ENCODE measurements around the gene UBA7. TPM values are rescaled to one million over a fixed set of nuclear protein-coding genes. Genes with fewer than 3 reads are reported as not detected.

The UBA7 gene
- total and polyA plus RNA-seq, 2 experiments from 2014 or later: 0.14 to 0.50 TPM

DNA sequence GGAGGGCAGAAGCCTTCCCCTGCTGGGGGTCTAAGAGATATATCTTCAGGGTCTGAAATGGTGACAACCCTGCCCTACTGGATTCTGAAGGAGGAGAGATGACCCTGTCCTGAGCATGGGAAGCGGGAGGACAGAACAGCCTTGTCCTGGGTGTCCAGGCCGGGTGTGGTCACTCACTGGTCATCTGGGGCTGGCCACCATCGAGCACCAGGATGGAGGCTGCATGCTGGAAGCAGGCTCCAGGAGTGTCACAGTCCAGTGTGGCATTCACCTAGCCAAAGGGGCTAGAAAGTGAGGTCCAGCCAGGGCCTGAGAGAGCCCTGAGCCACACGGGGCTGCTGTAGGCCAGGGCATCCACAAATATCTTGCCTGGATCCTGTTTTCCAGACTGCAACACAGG lies 19.3 kb downstream of the UBA7 start:
- no peaks in the 10 kb centered on the region for H3K4me1 ChIP-seq (ENCODE audit: insufficient read depth)
- H3K4me3 ChIP-seq: no peak overlapping the region
- TF ChIP-seq, protein P1, sequence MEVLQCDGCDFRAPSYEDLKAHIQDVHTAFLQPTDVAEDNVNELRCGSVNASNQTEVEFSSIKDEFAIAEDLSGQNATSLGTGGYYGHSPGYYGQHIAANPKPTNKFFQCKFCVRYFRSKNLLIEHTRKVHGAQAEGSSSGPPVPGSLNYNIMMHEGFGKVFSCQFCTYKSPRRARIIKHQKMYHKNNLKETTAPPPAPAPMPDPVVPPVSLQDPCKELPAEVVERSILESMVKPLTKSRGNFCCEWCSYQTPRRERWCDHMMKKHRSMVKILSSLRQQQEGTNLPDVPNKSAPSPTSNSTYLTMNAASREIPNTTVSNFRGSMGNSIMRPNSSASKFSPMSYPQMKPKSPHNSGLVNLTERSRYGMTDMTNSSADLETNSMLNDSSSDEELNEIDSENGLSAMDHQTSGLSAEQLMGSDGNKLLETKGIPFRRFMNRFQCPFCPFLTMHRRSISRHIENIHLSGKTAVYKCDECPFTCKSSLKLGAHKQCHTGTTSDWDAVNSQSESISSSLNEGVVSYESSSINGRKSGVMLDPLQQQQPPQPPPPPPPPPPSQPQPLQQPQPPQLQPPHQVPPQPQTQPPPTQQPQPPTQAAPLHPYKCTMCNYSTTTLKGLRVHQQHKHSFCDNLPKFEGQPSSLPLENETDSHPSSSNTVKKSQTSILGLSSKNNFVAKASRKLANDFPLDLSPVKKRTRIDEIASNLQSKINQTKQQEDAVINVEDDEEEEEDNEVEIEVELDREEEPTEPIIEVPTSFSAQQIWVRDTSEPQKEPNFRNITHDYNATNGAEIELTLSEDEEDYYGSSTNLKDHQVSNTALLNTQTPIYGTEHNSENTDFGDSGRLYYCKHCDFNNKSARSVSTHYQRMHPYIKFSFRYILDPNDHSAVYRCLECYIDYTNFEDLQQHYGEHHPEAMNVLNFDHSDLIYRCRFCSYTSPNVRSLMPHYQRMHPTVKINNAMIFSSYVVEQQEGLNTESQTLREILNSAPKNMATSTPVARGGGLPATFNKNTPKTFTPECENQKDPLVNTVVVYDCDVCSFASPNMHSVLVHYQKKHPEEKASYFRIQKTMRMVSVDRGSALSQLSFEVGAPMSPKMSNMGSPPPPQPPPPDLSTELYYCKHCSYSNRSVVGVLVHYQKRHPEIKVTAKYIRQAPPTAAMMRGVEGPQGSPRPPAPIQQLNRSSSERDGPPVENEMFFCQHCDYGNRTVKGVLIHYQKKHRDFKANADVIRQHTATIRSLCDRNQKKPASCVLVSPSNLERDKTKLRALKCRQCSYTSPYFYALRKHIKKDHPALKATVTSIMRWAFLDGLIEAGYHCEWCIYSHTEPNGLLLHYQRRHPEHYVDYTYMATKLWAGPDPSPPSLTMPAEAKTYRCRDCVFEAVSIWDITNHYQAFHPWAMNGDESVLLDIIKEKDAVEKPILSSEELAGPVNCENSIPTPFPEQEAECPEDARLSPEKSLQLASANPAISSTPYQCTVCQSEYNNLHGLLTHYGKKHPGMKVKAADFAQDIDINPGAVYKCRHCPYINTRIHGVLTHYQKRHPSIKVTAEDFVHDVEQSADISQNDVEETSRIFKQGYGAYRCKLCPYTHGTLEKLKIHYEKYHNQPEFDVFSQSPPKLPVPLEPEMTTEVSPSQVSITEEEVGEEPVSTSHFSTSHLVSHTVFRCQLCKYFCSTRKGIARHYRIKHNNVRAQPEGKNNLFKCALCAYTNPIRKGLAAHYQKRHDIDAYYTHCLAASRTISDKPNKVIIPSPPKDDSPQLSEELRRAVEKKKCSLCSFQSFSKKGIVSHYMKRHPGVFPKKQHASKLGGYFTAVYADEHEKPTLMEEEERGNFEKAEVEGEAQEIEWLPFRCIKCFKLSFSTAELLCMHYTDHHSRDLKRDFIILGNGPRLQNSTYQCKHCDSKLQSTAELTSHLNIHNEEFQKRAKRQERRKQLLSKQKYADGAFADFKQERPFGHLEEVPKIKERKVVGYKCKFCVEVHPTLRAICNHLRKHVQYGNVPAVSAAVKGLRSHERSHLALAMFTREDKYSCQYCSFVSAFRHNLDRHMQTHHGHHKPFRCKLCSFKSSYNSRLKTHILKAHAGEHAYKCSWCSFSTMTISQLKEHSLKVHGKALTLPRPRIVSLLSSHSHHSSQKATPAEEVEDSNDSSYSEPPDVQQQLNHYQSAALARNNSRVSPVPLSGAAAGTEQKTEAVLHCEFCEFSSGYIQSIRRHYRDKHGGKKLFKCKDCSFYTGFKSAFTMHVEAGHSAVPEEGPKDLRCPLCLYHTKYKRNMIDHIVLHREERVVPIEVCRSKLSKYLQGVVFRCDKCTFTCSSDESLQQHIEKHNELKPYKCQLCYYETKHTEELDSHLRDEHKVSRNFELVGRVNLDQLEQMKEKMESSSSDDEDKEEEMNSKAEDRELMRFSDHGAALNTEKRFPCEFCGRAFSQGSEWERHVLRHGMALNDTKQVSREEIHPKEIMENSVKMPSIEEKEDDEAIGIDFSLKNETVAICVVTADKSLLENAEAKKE (CRISPR knock-in tag; IDR thresholded peaks at IDR 0.05): no peak
- TF ChIP-seq, protein P2, sequence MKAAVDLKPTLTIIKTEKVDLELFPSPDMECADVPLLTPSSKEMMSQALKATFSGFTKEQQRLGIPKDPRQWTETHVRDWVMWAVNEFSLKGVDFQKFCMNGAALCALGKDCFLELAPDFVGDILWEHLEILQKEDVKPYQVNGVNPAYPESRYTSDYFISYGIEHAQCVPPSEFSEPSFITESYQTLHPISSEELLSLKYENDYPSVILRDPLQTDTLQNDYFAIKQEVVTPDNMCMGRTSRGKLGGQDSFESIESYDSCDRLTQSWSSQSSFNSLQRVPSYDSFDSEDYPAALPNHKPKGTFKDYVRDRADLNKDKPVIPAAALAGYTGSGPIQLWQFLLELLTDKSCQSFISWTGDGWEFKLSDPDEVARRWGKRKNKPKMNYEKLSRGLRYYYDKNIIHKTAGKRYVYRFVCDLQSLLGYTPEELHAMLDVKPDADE (IDR thresholded peaks at IDR 0.05): no peak
- TF ChIP-seq ZNF114 (CRISPR knock-in tag; IDR thresholded peaks at IDR 0.05): no peak
- TF ChIP-seq EZH2phosphoT487 (IDR thresholded peaks at IDR 0.05; ENCODE audit: unreplicated experiment): no peak
- TF ChIP-seq, protein P3, sequence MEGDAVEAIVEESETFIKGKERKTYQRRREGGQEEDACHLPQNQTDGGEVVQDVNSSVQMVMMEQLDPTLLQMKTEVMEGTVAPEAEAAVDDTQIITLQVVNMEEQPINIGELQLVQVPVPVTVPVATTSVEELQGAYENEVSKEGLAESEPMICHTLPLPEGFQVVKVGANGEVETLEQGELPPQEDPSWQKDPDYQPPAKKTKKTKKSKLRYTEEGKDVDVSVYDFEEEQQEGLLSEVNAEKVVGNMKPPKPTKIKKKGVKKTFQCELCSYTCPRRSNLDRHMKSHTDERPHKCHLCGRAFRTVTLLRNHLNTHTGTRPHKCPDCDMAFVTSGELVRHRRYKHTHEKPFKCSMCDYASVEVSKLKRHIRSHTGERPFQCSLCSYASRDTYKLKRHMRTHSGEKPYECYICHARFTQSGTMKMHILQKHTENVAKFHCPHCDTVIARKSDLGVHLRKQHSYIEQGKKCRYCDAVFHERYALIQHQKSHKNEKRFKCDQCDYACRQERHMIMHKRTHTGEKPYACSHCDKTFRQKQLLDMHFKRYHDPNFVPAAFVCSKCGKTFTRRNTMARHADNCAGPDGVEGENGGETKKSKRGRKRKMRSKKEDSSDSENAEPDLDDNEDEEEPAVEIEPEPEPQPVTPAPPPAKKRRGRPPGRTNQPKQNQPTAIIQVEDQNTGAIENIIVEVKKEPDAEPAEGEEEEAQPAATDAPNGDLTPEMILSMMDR (conservative IDR thresholded peaks at IDR 0.05; ENCODE audit: low read depth in 2 of 2): no peak
- TF ChIP-seq NANOG (IDR thresholded peaks at IDR 0.05; ENCODE audit: borderline replicate concordance): no peak
- no peak for TF ChIP-seq JUNB (IDR thresholded peaks at IDR 0.05; ENCODE audit: unreplicated experiment)
- TF ChIP-seq CREB1 (CRISPR knock-in tag; IDR thresholded peaks at IDR 0.05; ENCODE audit: low read depth): no peak
- TF ChIP-seq STAT1 (IDR thresholded peaks at IDR 0.05; ENCODE audit: unreplicated experiment): no peak
- ATAC-seq (no peak), DNase-seq (ENCODE audit: low spot score) (no peak)
- no peaks in the 10 kb centered on the region for H3K9me2 ChIP-seq (ENCODE audit: insufficient read depth)
- no peak overlapping the region for H3K27ac ChIP-seq (ENCODE audit: low read depth)
- no peak overlapping the region for H2AFZ ChIP-seq
- Mint-ChIP-seq H3K4me1 (no peaks in the 10 kb centered on the region; the same call in 1 of the 3 replicates), H3K27me3 (ENCODE audit: insufficient read depth, low read depth, poor library complexity) (peaks cover 6% of the 10 kb centered on the region), H3K27ac (no peak overlapping the region), H3K36me3 (ENCODE audit: low read depth) (no peaks in the 10 kb centered on the region), H3K4me3 (no peak overlapping the region), H3K9me3 (no peaks in the 10 kb centered on the region)
- H3K27me3 ChIP-seq (ENCODE audit: insufficient read depth): no peaks in the 10 kb centered on the region
- H3F3A ChIP-seq (replicated peaks; ENCODE audit: low read depth): no peaks in the 10 kb centered on the region
- no peaks in the 10 kb centered on the region for H3K79me2 ChIP-seq (replicated peaks; ENCODE audit: insufficient read depth)
- no peaks in the 10 kb centered on the region for H3K36me3 ChIP-seq (ENCODE audit: insufficient read depth)
- no peaks in the 10 kb centered on the region for H4K20me1 ChIP-seq (replicated peaks; ENCODE audit: insufficient read depth)
- no peak overlapping the region for H3K4me2 ChIP-seq

All from GM23338 (cell line).